Measurements from ENCODE around the gene GRAMD1B.

DNA sequence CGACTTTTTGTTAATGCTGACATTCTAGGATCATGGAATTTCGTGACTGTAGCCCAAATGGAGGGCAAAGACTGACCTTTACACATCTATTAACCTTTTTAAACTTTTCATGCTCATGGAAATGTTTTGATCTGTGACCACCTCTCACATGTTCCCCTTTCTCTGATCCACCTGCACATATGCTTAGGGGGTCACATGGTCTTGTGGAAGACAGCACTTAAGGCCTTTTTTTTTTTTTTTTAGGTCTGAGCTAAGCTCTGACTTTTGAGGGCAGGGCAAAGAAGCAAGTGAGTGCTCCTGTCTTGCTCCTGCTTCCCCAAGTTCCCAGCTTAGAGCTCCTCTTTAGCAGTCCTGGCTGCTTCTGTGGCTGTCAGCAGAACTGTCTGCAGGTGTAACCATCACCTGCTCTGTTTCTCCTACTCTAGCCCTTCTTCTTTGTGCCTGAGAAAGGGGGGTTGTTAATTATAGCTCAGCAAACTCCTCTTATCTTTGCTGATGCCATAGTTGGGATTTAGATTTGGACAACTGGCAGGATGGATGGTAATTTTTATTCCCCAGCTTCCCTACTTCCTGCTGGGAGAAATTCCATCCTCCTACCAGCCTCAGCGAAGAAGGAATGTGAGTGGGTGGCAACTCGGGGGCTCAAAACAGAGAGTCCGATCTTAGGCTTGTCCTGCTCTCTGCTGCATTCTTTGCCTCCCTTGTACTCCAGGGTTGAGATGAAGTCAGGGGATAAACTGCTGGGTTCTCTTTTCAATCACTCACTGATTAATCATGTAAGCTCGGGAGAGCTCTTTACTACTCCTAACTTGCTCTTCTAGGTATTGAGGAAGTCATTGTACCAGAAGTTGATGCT is 64.4 kb downstream of the GRAMD1B start:
- TF ChIP-seq, protein P1, sequence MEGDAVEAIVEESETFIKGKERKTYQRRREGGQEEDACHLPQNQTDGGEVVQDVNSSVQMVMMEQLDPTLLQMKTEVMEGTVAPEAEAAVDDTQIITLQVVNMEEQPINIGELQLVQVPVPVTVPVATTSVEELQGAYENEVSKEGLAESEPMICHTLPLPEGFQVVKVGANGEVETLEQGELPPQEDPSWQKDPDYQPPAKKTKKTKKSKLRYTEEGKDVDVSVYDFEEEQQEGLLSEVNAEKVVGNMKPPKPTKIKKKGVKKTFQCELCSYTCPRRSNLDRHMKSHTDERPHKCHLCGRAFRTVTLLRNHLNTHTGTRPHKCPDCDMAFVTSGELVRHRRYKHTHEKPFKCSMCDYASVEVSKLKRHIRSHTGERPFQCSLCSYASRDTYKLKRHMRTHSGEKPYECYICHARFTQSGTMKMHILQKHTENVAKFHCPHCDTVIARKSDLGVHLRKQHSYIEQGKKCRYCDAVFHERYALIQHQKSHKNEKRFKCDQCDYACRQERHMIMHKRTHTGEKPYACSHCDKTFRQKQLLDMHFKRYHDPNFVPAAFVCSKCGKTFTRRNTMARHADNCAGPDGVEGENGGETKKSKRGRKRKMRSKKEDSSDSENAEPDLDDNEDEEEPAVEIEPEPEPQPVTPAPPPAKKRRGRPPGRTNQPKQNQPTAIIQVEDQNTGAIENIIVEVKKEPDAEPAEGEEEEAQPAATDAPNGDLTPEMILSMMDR (IDR thresholded peaks at IDR 0.05): no peak
- TF ChIP-seq POLR2A (IDR thresholded peaks at IDR 0.05): no peak

All from esophagus squamous epithelium (tissue), 4 donors.